OCI-LY1 (cell line): ENCODE results near the gene CFAP221.

Experiments
- H2AFZ ChIP-seq: fragments of 200-600 bp; sonication (generic), shearing (Covaris generic); 2 replicates; pipeline ENCODE4 v1.6.0; 2014; ENCODE audit warnings: antibody characterized with exemption, mild to moderate bottlenecking, low read length
- H3F3A ChIP-seq: fragments of 200-600 bp; sonication (generic), shearing (Covaris generic); 2 replicates; pipeline ENCODE4 v1.6.0; 2014; ENCODE audit warnings: mild to moderate bottlenecking, antibody characterized with exemption, low read length, moderate library complexity; ENCODE audit not compliant: insufficient read depth
- H3K27ac ChIP-seq: fragments of 200-600 bp; sonication (generic); 2 replicates; pipeline ENCODE4 v1.5.1; 2014; ENCODE audit warnings: low read length, mixed run types, mild to moderate bottlenecking, low read depth; ENCODE audit not compliant: poor library complexity, severe bottlenecking
- H3K27me3 ChIP-seq: fragments of 200-600 bp; sonication (generic); 2 replicates; pipeline ENCODE4 v1.6.0; 2014; ENCODE audit warnings: antibody characterized with exemption, mild to moderate bottlenecking, low read length, moderate library complexity; ENCODE audit not compliant: insufficient read depth
- H3K36me3 ChIP-seq: fragments of 200-600 bp; sonication (generic); 2 replicates; pipeline ENCODE4 v1.6.1; 2014; ENCODE audit warnings: mild to moderate bottlenecking, antibody characterized with exemption, low read length, moderate library complexity, mixed read lengths; ENCODE audit not compliant: insufficient read depth
- H3K4me1 ChIP-seq: fragments of 200-600 bp; sonication (generic); 2 replicates; pipeline ENCODE4 v1.5.1; 2014; ENCODE audit warnings: mild to moderate bottlenecking, low read length, moderate library complexity; ENCODE audit not compliant: insufficient read depth, severe bottlenecking
- H3K4me2 ChIP-seq: fragments of 200-600 bp; sonication (generic), shearing (Covaris generic); 2 replicates; pipeline ENCODE4 v1.6.1; 2014; ENCODE audit warnings: low read length
- H3K4me3 ChIP-seq: fragments of 200-600 bp; sonication (generic); 2 replicates; pipeline ENCODE4 v1.5.1; 2014; ENCODE audit warnings: low read length, low read depth, mild to moderate bottlenecking, mixed read lengths; ENCODE audit not compliant: poor library complexity, severe bottlenecking
- H3K79me2 ChIP-seq: fragments of 200-600 bp; shearing (Covaris generic); 2 replicates; pipeline ENCODE4 v1.6.1; 2016; ENCODE audit warnings: mixed run types, low read length, mixed read lengths; ENCODE audit not compliant: insufficient read depth
- H3K9ac ChIP-seq: fragments of 200-600 bp; sonication (generic), shearing (Covaris generic); 2 replicates; pipeline ENCODE4 v1.6.1; 2014; ENCODE audit warnings: mild to moderate bottlenecking, low read length, mixed read lengths
- H3K9me2 ChIP-seq: fragments of 200-600 bp; sonication (generic), shearing (Covaris generic); 2 replicates; pipeline ENCODE4 v1.6.1; 2014; ENCODE audit warnings: low read depth, mild to moderate bottlenecking, low read length, mixed read lengths
- H3K9me3 ChIP-seq: fragments of 200-600 bp; shearing (Covaris generic); 2 replicates; pipeline ENCODE4 v1.6.1; 2014; ENCODE audit warnings: low read length, mixed read lengths
- H4K20me1 ChIP-seq: fragments of 200-600 bp; sonication (generic), shearing (Covaris generic); 2 replicates; pipeline ENCODE4 v1.6.0; 2016; ENCODE audit warnings: mild to moderate bottlenecking, low read length; ENCODE audit not compliant: insufficient read depth
- CTCF ChIP-seq: fragments of 200-600 bp; sonication (generic), shearing (Covaris generic); IDR thresholded peaks from 2 replicates; pipeline ENCODE4 v1.5.1; 2017; ENCODE audit warnings: mild to moderate bottlenecking, antibody characterized with exemption, low read length, moderate library complexity, mixed read lengths
- EZH2 ChIP-seq: fragments of 200-600 bp; sonication (generic), shearing (Covaris generic); IDR thresholded peaks from 2 replicates; pipeline ENCODE4 v1.8.0; 2017; ENCODE audit warnings: borderline replicate concordance, mixed run types, mild to moderate bottlenecking, antibody characterized with exemption, low read length, moderate library complexity, mixed read lengths

The CFAP221 gene

GRCh38 chr2:119549241-119549640, 5.0 kb downstream of the CFAP221 start:
- Histone ChIP-seq H3K9me3 (no peaks in the 10 kb centered on the region), H4K20me1 (no peaks in the 10 kb centered on the region), H3F3A (no peaks in the 10 kb centered on the region), H3K36me3 (no peaks in the 10 kb centered on the region), H3K4me2 (no peak overlapping the region), H3K4me3 (no peak overlapping the region), H3K9me2 (no peaks in the 10 kb centered on the region), H3K27me3 (no peaks in the 10 kb centered on the region), H3K79me2 (no peaks in the 10 kb centered on the region), H3K27ac (no peak overlapping the region), H2AFZ (no peak overlapping the region), H3K9ac (no peak overlapping the region), H3K4me1 (no peaks in the 10 kb centered on the region)
- TF ChIP-seq EZH2 = no peak
- no peak for TF ChIP-seq CTCF

GRCh38 chr2:119550346-119550745, 6.1 kb downstream of the CFAP221 start:
- no peak overlapping the region for H3K4me3 ChIP-seq
- H4K20me1 ChIP-seq = no peaks in the 10 kb centered on the region
- no peak overlapping the region for H3K27ac ChIP-seq
- H3K36me3 ChIP-seq = no peaks in the 10 kb centered on the region
- H3F3A ChIP-seq = no peaks in the 10 kb centered on the region
- H3K9ac ChIP-seq = no peak overlapping the region
- TF ChIP-seq EZH2 = no peak
- TF ChIP-seq CTCF = no peak
- H3K9me2 ChIP-seq = no peaks in the 10 kb centered on the region
- no peaks in the 10 kb centered on the region for H3K9me3 ChIP-seq
- no peak overlapping the region for H2AFZ ChIP-seq
- H3K4me1 ChIP-seq = no peaks in the 10 kb centered on the region
- H3K79me2 ChIP-seq = no peaks in the 10 kb centered on the region
- H3K4me2 ChIP-seq = no peak overlapping the region
- H3K27me3 ChIP-seq = no peaks in the 10 kb centered on the region

GRCh38 chr2:119550856-119551255, 6.6 kb downstream of the CFAP221 start:
- H3K9ac ChIP-seq = no peak overlapping the region
- no peaks in the 10 kb centered on the region for H3K79me2 ChIP-seq
- H2AFZ ChIP-seq = no peak overlapping the region
- H4K20me1 ChIP-seq = no peaks in the 10 kb centered on the region
- no peak for TF ChIP-seq EZH2
- no peak for TF ChIP-seq CTCF
- no peaks in the 10 kb centered on the region for H3K9me2 ChIP-seq
- H3K4me1 ChIP-seq = no peaks in the 10 kb centered on the region
- no peaks in the 10 kb centered on the region for H3K36me3 ChIP-seq
- H3K9me3 ChIP-seq = no peaks in the 10 kb centered on the region
- no peaks in the 10 kb centered on the region for H3F3A ChIP-seq
- no peak overlapping the region for H3K27ac ChIP-seq
- H3K4me2 ChIP-seq = no peak overlapping the region
- H3K4me3 ChIP-seq = no peak overlapping the region
- H3K27me3 ChIP-seq = no peaks in the 10 kb centered on the region
